ENCODE data around the gene PGBD5.

PGBD5 gene

DNA sequence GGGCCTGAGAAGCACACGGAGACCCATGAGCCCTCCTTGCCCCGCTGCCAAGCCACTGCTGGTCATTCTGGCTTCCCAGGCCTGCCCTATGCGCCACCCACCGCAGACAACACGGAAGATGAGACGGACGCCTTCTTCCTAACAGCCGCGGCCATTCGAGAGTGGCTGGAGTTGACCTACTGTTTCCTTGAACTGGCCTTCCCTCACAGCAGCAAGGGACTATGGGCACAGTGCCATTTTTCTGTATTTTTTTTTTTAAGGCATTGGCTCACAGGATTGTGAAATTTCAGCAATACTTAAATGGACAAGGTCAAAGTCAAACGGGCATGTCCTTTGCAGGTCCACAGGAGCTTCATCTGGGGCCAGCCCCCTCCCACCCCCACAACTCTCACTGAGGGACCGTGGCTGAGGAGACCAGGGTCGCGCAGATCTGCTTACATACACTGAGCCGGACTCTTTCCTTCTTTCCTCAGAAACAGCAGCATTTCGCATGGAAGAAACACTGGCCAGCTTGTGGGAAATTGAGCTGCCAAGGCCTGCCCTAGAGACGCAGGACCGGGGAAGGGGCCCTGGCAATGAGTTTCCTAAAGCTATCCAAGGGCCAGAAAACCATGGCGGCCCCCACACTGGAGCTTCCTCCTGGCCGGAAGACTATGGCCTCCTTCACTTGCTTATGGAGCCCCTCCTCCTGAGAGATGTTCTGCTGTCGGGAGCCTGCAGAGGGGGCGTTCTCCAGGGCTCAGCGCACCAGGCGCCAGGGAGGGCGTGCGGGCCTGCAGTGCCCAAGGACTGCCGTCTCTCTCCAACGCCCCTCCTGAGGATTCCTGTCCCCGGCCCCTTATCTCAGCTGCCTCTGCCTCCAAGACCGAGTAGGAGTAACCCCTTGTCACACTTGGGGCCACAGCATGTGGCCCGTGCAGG lies 98.9 kb downstream of the PGBD5 start:
- in situ Hi-C loops (cut with MboI; ENCODE audit: low sequenced_read_pairs): no loop called here

- in situ Hi-C loops (cut with MboI; ENCODE audit: low sequenced_read_pairs): no loop called here
Observed at GRCh38 chr1:230323686-230324085, 102.4 kb downstream of the PGBD5 start.

DNA sequence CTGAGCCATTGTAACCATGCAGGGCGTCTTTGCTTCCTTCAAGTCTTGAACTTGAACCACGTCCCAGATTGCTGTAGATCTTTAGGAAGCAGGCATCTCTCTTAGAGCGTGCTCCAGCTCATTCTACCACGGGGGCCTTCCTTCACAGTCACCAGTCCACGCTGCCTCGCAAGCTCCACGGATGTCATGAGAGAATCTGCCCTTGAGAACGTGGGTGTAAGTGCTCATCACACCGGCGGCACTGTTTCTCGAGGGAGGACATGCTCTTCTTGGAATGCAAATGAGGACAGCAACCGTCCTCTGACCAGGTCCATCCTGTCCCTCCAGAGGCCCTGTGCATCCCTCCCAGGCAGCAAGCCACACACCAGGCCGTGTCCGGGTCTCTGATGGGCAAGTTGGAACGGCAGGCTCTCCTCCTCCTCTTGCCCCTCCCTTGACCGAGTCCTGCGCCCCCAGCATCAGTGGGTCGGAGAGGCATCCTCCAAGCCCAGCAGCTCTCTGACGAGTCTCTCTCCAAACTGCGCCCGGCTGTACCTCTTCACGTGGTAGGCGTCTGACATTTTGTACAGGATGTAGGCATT lies 103.1 kb downstream of the PGBD5 start:
- in situ Hi-C loops (cut with MboI; ENCODE audit: low sequenced_read_pairs): no loop called here

- in situ Hi-C loops (cut with MboI; ENCODE audit: low sequenced_read_pairs): no loop called here
Observed at GRCh38 chr1:230322421-230322756, 103.7 kb downstream of the PGBD5 start.

GRCh38 chr1:230321741-230322420 lies 104.3 kb downstream of the PGBD5 start:
- in situ Hi-C loops (cut with MboI; ENCODE audit: low sequenced_read_pairs): no loop called here

DNA sequence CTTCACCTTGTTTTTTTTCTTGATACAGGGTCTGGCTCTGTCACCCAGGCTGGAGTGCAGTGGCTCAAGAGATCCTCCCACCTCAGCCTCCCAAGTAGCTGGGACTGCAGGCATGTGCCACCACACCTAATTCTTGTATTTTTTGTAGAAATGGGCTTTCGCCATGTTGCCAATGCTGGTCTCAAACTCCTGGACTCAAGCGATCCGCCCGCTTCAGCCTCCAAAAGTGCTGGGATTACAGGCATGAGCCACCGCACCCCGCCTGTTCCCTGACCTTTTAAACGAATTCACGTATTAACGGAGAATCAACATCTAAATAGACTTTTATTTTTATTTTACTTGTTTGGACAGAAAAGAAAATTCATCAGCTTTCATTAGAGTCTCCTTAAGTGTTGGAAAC lies 104.8 kb downstream of the PGBD5 start:
- in situ Hi-C loops (cut with MboI; ENCODE audit: low sequenced_read_pairs): no loop called here

GRCh38 chr1:230320804-230321203 lies 105.3 kb downstream of the PGBD5 start:
- in situ Hi-C loops (cut with MboI; ENCODE audit: low sequenced_read_pairs): no loop called here

DNA sequence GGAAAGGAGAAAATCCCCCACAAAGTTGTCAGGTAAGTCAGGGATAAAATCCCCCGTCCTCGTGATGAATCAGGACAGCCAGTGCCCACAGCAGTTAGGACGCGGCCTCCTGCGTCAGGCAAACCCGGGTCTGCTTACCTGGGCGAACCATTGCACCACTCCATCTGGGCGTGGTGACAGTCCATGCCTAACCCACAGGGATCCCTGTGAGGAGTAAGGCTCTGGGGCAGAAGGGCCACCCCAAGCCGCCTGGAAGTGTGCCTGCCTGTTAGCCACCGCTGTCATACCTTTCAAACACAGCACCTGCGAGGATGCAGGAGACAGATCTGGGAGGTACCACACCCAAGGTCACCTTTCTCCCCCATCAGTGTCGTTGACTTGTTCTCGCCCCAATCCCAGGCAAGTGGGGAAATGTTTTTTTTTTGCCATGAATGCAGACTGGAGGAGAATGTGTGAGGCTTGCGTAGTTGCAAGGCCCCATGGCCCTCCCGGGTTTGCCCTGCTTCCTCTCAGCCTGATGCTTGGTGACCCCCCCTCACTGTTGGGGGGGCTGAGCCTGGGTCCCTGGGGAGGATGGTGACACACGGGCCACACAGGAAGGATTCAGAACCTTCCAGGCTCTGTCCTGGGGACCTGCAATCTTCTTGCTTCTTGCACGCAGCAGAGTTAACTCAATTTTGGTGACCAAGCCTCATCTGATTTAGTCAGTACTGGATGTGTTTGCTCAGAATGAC lies 107.0 kb downstream of the PGBD5 start:
- in situ Hi-C loops (cut with MboI; ENCODE audit: low sequenced_read_pairs): no loop called here

- in situ Hi-C loops (cut with MboI; ENCODE audit: low sequenced_read_pairs): no loop called here
Observed at GRCh38 chr1:230317823-230318819, 108.0 kb downstream of the PGBD5 start.

GRCh38 chr1:230316864-230317745 lies 109.0 kb downstream of the PGBD5 start:
- in situ Hi-C loops (cut with MboI; ENCODE audit: low sequenced_read_pairs): no loop called here

DNA sequence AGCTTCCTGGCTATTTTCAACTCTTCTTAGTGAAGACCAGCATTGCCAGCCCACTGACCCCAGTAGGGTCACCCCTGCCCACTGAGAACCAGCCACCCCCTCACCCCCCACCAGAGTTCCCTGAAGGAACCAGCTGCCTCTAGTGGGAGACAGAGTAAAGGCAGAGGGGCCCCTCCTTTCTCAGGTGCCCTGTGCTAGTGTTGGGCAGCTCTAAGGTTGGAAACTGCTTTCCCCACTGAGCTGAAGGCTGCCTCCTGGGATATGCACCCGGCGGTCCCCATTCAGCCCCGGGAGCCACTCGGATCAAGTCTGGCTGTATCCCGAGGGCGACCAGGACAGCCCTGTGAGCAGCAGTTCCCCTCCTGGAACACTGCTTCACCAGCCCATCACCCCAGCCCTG lies 111.0 kb downstream of the PGBD5 start:
- in situ Hi-C loops (cut with MboI; ENCODE audit: low sequenced_read_pairs): no loop called here

DNA sequence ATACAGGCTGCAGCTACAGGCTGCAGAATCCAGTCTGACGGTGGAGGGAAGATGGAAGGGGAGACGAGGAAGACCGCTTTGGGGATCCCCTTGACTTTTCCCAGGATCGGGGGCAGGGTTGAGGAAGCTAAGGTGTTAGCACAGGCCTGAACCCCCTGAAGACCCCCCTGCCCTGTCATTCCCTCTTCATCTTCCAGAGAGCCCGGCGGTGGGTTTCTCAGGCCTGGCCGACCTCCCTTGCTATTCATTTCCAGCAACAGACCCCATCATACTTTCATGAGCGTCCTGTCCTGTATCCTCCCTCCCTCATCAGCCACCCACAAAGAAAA lies 112.0 kb downstream of the PGBD5 start:
- in situ Hi-C loops (cut with MboI; ENCODE audit: low sequenced_read_pairs): no loop called here

GRCh38 chr1:230313453-230314141 lies 112.5 kb downstream of the PGBD5 start:
- in situ Hi-C loops (cut with MboI; ENCODE audit: low sequenced_read_pairs): no loop called here

DNA sequence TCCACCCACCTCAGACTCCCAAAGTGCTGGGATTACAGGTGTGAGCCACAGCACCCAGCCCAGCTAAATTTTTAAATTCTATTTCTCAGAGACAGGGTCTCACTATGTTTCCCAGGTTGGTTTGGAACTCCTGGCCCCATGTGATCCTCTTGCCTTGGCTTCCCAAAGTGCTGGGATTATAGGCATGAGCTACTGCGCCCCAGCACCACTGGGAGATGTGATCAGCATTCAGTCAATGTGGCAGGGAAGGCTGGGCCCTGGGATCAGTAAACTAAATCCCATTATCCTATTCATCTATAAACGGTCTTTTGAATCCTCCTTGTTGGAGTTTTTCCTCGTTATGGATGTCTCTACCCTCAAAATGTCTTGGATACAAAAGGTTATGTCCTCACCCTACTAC lies 113.5 kb downstream of the PGBD5 start:
- in situ Hi-C loops (cut with MboI; ENCODE audit: low sequenced_read_pairs): no loop called here

- in situ Hi-C loops (cut with MboI; ENCODE audit: low sequenced_read_pairs): no loop called here
Observed at GRCh38 chr1:230310381-230311163, 115.6 kb downstream of the PGBD5 start.

GRCh38 chr1:230309646-230310177 lies 116.4 kb downstream of the PGBD5 start:
- in situ Hi-C loops (cut with MboI; ENCODE audit: low sequenced_read_pairs): no loop called here

DNA sequence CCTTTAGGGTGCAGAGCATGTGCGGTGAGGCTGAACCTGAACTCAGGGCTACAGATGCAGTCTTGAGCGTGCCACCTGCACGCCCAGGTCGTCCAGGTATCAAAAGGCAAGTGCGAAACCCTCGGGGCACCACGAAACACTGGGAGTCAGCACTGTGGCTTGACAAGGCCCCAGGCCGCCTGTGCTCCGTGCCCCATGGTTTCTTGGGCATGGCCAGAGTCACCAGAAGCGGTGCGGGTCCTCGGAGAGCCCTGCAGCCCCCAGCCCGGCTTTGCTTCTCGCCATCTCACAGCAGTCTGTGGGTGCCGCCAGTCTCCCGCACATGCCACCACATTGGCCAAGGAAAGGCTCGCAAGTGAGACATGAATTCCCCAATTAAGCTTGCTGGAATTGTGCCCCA lies 117.3 kb downstream of the PGBD5 start:
- in situ Hi-C loops (cut with MboI; ENCODE audit: low sequenced_read_pairs): no loop called here

DNA sequence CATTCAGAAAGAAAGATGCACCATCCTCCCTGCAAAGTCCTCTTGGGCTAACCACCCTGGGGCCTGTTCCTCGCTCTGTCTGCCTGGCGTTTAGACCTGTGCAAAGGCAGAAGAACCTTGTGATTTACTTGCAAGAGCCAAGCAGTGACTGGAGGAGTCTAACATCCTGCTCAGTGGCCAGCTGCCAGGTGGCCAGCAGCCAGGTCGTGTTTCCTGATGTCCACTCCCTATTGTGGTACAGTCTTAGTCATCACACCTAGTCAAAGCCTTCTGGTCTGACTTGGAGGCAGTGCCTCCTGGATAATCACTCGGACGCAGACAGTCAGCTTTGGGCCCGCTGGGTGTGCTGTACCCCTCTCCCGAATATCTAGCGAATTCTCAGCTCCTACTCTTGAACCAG lies 118.1 kb downstream of the PGBD5 start:
- in situ Hi-C loops (cut with MboI; ENCODE audit: low sequenced_read_pairs): no loop called here

Measured in hTERT RPE-1 (cell line).